Loucy (cell line): ENCODE data around the gene PIGW.

Source experiments
- H2AFZ ChIP-seq: fragments of 200-600 bp; sonication (generic); 2 replicates; pipeline ENCODE4 v1.6.0; 2016; ENCODE audit warnings: antibody characterized with exemption, mild to moderate bottlenecking, low read length, moderate library complexity
- H3F3A ChIP-seq: fragments of 200-600 bp; 2 replicates; pipeline ENCODE4 v1.6.0; 2016; ENCODE audit warnings: antibody characterized with exemption, low read depth, mild to moderate bottlenecking
- H3K27me3 ChIP-seq: fragments of 200-600 bp; sonication (generic); 2 replicates; pipeline ENCODE4 v1.6.1; 2014; ENCODE audit warnings: low read length, mild to moderate bottlenecking; ENCODE audit not compliant: insufficient read depth, poor library complexity, severe bottlenecking
- H3K36me3 ChIP-seq: fragments of 200-600 bp; sonication (generic); 2 replicates; pipeline ENCODE4 v1.6.1; 2016; ENCODE audit warnings: low read length; ENCODE audit not compliant: insufficient read depth
- H3K4me1 ChIP-seq: fragments of 200-600 bp; sonication (generic); 2 replicates; pipeline ENCODE4 v1.5.1; 2014; ENCODE audit warnings: low read length, mild to moderate bottlenecking; ENCODE audit not compliant: insufficient read depth, poor library complexity, severe bottlenecking
- H3K4me2 ChIP-seq: fragments of 200-600 bp; sonication (generic); 2 replicates; pipeline ENCODE4 v1.6.0; 2014; ENCODE audit warnings: antibody characterized with exemption, low read length, low read depth, mild to moderate bottlenecking; ENCODE audit not compliant: poor library complexity, severe bottlenecking
- H3K4me3 ChIP-seq: fragments of 200-600 bp; sonication (generic); 2 replicates; pipeline ENCODE4 v1.5.1; 2014; ENCODE audit warnings: low read length, mild to moderate bottlenecking, mixed read lengths; ENCODE audit not compliant: poor library complexity, severe bottlenecking
- H3K79me2 ChIP-seq: fragments of 200-600 bp; sonication (generic); 2 replicates; pipeline ENCODE4 v1.6.1; 2014; ENCODE audit warnings: low read length; ENCODE audit not compliant: insufficient read depth
- H3K9ac ChIP-seq: fragments of 200-600 bp; sonication (generic); 2 replicates; pipeline ENCODE4 v1.6.0; 2014; ENCODE audit warnings: mild to moderate bottlenecking, low read depth, low read length, moderate library complexity; ENCODE audit not compliant: poor library complexity, severe bottlenecking
- H3K9me2 ChIP-seq: fragments of 200-600 bp; sonication (generic); replicated peaks from 2 replicates; pipeline ENCODE4 v1.6.1; 2016; ENCODE audit warnings: low read depth, low read length, mixed read lengths
- H3K9me3 ChIP-seq: fragments of 200-600 bp; sonication (generic); 2 replicates; pipeline ENCODE4 v1.6.1; 2014; ENCODE audit warnings: mild to moderate bottlenecking, antibody characterized with exemption, low read length, low read depth; ENCODE audit not compliant: insufficient read depth
- H4K20me1 ChIP-seq: fragments of 200-600 bp; sonication (generic); 2 replicates; pipeline ENCODE4 v1.6.0; 2014; ENCODE audit warnings: antibody characterized with exemption, low read length, mild to moderate bottlenecking; ENCODE audit not compliant: insufficient read depth, poor library complexity, severe bottlenecking
- EZH2phosphoT487 ChIP-seq: fragments of 200-600 bp; IDR thresholded peaks from 2 replicates; pipeline ENCODE4 v1.6.1; 2018; ENCODE audit warnings: antibody characterized with exemption, mild to moderate bottlenecking, moderate library complexity, borderline replicate concordance
- TF ChIP-seq, protein P1 (sequence below): fragments of 200-600 bp; sonication (generic); conservative IDR thresholded peaks from 2 replicates; pipeline ENCODE4 v1.5.1; 2014; ENCODE audit warnings: mild to moderate bottlenecking, antibody characterized with exemption, low read length

PIGW gene

GRCh38 chr17:36544044-36544306 is 9.2 kb downstream of the PIGW start:
- H3F3A ChIP-seq = peaks cover 12% of the 10 kb centered on the region; the same call in 1 of the 2 replicates

DNA sequence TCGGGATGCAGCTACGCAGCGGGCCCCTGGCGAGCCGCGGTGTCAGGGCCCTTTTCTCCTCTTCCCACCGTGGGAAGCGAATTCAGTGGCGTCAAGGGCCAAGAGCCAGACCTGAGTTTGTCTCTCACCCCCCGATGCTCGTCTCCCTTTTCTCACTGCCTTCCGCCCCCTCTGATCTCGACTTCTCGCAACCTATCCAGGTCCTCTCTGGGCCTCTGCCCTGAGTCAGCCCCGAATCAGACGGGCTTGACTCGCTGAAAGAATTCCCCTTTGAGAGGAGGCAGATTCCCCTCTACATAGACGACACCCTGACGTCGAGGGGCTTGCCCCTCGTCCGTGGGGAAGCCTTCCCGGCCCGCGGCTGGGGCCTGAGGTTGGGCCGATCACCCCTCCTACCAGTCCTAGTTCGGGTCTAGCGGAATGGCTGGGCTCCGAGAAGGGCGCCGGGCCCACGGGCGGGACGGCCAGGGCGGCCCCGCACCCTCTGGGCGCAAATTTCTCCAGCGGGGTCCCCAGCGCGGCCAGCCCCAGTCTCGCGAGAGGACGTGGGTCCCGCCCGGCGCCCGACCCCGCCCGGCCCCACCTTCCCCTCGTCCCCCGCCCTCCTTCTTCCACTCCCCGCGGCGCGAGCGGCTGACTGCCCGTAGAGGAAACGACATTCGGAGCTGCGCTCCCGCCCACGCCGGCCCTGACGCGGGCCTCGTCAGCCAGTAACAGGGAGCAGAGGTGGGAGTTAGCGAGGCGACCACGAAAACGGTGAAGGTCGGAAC is 9.7 kb downstream of the PIGW start, which contains the start of gene GGNBP2:
TSS of gene GGNBP2 (plus strand) at position 613 of the 770 bp plus-strand sequence. CDS start 806 bp downstream, outside the sequence.
- no peaks in the 10 kb centered on the region for H3K9me2 ChIP-seq

More at GRCh38 chr17:36544044-36544306, 9.2 kb downstream of the PIGW start:
- H3K4me1 ChIP-seq = peaks cover 27% of the 10 kb centered on the region
- H3K9me2 ChIP-seq = no peaks in the 10 kb centered on the region
- peak overlapping the region; percentile 97 for H2AFZ ChIP-seq
- H3K9ac ChIP-seq = peak overlapping the region; percentile 98
- H3K79me2 ChIP-seq = peaks cover 54% of the 10 kb centered on the region
- H3K36me3 ChIP-seq = no peaks in the 10 kb centered on the region
- H3K4me2 ChIP-seq = peak overlapping the region; percentile 77
- H3K27me3 ChIP-seq = no peaks in the 10 kb centered on the region
- H3K4me3 ChIP-seq = peak overlapping the region; percentile 92
- TF ChIP-seq EZH2phosphoT487 = no peak
- TF ChIP-seq, protein P1, sequence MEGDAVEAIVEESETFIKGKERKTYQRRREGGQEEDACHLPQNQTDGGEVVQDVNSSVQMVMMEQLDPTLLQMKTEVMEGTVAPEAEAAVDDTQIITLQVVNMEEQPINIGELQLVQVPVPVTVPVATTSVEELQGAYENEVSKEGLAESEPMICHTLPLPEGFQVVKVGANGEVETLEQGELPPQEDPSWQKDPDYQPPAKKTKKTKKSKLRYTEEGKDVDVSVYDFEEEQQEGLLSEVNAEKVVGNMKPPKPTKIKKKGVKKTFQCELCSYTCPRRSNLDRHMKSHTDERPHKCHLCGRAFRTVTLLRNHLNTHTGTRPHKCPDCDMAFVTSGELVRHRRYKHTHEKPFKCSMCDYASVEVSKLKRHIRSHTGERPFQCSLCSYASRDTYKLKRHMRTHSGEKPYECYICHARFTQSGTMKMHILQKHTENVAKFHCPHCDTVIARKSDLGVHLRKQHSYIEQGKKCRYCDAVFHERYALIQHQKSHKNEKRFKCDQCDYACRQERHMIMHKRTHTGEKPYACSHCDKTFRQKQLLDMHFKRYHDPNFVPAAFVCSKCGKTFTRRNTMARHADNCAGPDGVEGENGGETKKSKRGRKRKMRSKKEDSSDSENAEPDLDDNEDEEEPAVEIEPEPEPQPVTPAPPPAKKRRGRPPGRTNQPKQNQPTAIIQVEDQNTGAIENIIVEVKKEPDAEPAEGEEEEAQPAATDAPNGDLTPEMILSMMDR = peak; percentile 30
- H3K9me3 ChIP-seq = no peaks in the 10 kb centered on the region
- H4K20me1 ChIP-seq = peaks cover 32% of the 10 kb centered on the region

DNA sequence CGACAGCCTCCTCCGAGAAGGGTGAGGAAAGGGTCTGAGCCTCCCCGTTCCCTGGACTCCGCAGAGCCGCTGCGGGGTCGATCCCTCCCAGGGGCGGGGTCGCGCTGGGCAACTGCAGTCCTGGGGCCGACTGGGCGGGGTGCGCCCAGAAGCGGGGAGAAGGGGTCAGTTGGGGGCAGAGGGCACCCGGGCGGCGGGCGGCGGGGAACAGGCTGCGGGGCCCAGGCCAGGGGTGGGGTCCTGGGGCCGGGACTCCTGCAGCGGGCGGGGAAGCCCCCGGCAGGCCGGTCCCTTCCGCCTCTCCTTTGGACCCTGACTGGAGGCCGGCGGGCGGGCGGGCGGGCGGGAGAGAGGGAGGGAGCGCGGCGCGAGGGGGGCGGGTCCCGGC is 10.3 kb downstream of the PIGW start:
- Histone ChIP-seq H3K36me3 (no peaks in the 10 kb centered on the region), H3K27me3 (no peaks in the 10 kb centered on the region), H3K4me3 (peak overlapping the region; percentile 92), H3F3A (peaks cover 12% of the 10 kb centered on the region; the same call in 1 of the 2 replicates), H3K4me1 (peaks cover 28% of the 10 kb centered on the region), H3K9me2 (no peaks in the 10 kb centered on the region), H3K9ac (peak overlapping the region; percentile 98), H2AFZ (peak overlapping the region; percentile 97), H3K4me2 (peak overlapping the region; percentile 54), H4K20me1 (peaks cover 42% of the 10 kb centered on the region), H3K9me3 (no peaks in the 10 kb centered on the region), H3K79me2 (peaks cover 65% of the 10 kb centered on the region)
- no peak for TF ChIP-seq EZH2phosphoT487
- TF ChIP-seq, protein P1 = no peak

More for the DNA sequence above, 9.7 kb downstream of the PIGW start, which contains the start of gene GGNBP2:
- H3K9me3 ChIP-seq = no peaks in the 10 kb centered on the region
- H3K36me3 ChIP-seq = no peaks in the 10 kb centered on the region
- peaks cover 36% of the 10 kb centered on the region for H4K20me1 ChIP-seq
- peak within 1 kb of the TSS; percentile 97 for H3K4me2 ChIP-seq
- TF ChIP-seq, protein P1 = no peak
- TF ChIP-seq EZH2phosphoT487 = no peak
- peak within 1 kb of the TSS; percentile 99 for H3K4me3 ChIP-seq
- H3K4me1 ChIP-seq = peaks cover 28% of the 10 kb centered on the region
- H2AFZ ChIP-seq = peak within 1 kb of the TSS; percentile 97
- H3F3A ChIP-seq = peaks cover 12% of the 10 kb centered on the region; the same call in 1 of the 2 replicates
- H3K27me3 ChIP-seq = no peaks in the 10 kb centered on the region
- H3K79me2 ChIP-seq = peaks cover 59% of the 10 kb centered on the region
- peak within 1 kb of the TSS; percentile 98 for H3K9ac ChIP-seq
